ENCODE data around the gene MBLAC1. TPM values are rescaled to one million over a fixed set of nuclear protein-coding genes. Genes with fewer than 3 reads are reported as not detected.

Gene MBLAC1
- total and polyA plus RNA-seq, 10 of the 15 experiments (the other 5 are each of a cell fraction or from before 2014, with no cell fraction given): 0.24 to 3.2 (median 1.8) TPM; not detected in 1

DNA sequence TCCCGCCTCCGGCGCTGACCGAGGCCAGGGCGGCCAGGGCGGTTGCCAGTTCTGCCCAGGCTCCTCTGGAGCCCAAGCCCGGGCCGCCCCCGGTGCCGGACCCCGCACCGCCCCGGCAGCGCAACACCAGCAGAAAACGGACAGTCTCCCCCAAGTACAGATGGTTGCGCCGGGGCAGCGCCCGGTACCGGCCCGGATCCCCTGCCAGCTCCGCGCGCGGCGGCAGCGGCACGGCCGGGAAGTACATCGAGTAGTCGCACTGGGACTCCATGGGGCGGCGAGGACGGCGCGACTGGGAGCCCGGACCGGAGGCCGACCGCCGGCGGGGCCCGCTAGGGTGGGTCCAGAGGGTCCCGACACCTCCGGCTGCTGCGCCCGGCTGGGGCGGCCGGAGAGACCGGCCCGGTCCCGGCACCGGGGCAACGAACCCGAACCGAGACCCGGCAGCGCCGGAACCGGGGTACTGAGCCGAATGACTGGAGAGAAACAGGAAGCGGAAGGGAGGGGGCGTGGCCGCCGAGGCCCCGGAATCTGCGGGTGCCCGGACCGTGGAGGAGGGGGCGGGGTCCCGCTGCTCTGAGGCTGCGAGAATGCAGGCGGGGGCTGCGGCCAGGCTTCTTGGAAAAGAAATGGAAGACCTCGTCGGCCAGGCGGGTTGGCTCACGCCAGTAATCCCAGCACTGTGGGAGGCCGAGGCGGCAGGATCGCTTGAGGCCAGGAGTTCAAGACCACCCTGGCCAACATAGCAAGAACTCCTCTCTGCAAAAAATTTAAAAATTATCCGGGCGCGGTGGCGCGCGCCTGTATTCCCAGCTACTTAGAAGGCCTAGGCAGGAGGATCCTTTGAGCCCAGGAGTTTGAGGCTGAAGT lies 31.7 kb downstream of the MBLAC1 start, which contains the start of gene TRAPPC14:
Gene TRAPPC14, minus strand, starts transcription at position 495 of the 870 bp plus-strand sequence. Its CDS starts 224 bp downstream, at position 271.
- intact Hi-C loops (cut with micrococcal nuclease; ENCODE audit: unreplicated experiment) (no loop called here), in situ Hi-C loops (cut with MboI) (no loop called here)
- ChIA-PET POLR2A (interaction anchor here (0.5 to 3.7 kb wide), 8 partner anchors 9 to 99 kb away, joined by 3 to 28 read pairs (median 4); partner anchors contain the start of genes GAL3ST4 and LAMTOR4), RAD21 (ENCODE audit: unreplicated experiment) (interaction anchor here (0.9 to 1.3 kb wide), 2 partner anchors 10 kb away, joined by 3 to 8 read pairs; partner anchors contain the start of genes GAL3ST4 and LAMTOR4), CTCF (interaction anchor here (0.6 to 1.9 kb wide), 5 partner anchors 9 to 59 kb away, joined by 3 to 9 read pairs (median 6); partner anchors contain the start of genes GAL3ST4 and LAMTOR4), SMC1A (ENCODE audit: uncharacterized antibody, unreplicated experiment) (interaction anchor here (0.8 kb wide), 1 partner anchor 32 kb away, joined by 3 read pairs; no protein-coding TSS in a partner anchor)
- ATAC-seq (peak; percentile 86), DNase-seq (ENCODE audit: low read depth, low spot score) (no peak), FAIRE-seq (peak; percentile 84)
- under 1% methylated on average over 73 of the region's 87 CpGs for WGBS (ENCODE audit: insufficient coverage, insufficient replicate concordance, low lambda C conversion rate, missing lambda C conversion rate)
- Histone ChIP-seq H3K4me3 (peak within 1 kb of the TSS; percentile 89), H2AFZ (ENCODE audit: control insufficient read depth, low read depth, low read length) (peak within 1 kb of the TSS; percentile 85), H3K36me3 (ENCODE audit: control insufficient read depth in 2 of 2, insufficient read depth in 2 of 2, low read length in 1 of 2) (peaks cover 0 to 15% of the 10 kb centered on the region in 2 experiments; a peak in 3 of 4 replicates), H3K4me1 (ENCODE audit: control insufficient read depth, insufficient read depth, low read length) (peaks cover 13% of the 10 kb centered on the region; the same call in 1 of the 2 replicates), H3K27me3 (replicated peaks in 1 of 2; ENCODE audit: control insufficient read depth in 2 of 2, insufficient read depth in 2 of 2, low read length in 1 of 2) (no peaks in the 10 kb centered on the region), H3K9me3 (replicated peaks; ENCODE audit: control insufficient read depth, insufficient read depth, low read length) (no peaks in the 10 kb centered on the region), H3K27ac (ENCODE audit: control insufficient read depth, insufficient read depth) (peak within 1 kb of the TSS; percentile 77), H3K4me2 (ENCODE audit: control insufficient read depth, insufficient read depth) (peak within 1 kb of the TSS; percentile 95), H3K9ac (ENCODE audit: control insufficient read depth, insufficient read depth, low read length) (peak within 1 kb of the TSS; percentile 80), H3K79me2 (ENCODE audit: control insufficient read depth, insufficient read depth, low read length) (peaks cover 11% of the 10 kb centered on the region), H4K20me1 (ENCODE audit: control insufficient read depth, insufficient read depth) (no peaks in the 10 kb centered on the region)
- no TSS peak for BruUV-seq (replicated peaks)
- peak; percentile 56; the same call in 1 of the 2 replicates for TF ChIP-seq CHD2 (IDR thresholded peaks at IDR 0.05; ENCODE audit: borderline replicate concordance, low read depth, low read length)
- TF ChIP-seq SMC3 (IDR thresholded peaks at IDR 0.05; ENCODE audit: borderline replicate concordance, low read length): no peak
- TF ChIP-seq, protein P1, sequence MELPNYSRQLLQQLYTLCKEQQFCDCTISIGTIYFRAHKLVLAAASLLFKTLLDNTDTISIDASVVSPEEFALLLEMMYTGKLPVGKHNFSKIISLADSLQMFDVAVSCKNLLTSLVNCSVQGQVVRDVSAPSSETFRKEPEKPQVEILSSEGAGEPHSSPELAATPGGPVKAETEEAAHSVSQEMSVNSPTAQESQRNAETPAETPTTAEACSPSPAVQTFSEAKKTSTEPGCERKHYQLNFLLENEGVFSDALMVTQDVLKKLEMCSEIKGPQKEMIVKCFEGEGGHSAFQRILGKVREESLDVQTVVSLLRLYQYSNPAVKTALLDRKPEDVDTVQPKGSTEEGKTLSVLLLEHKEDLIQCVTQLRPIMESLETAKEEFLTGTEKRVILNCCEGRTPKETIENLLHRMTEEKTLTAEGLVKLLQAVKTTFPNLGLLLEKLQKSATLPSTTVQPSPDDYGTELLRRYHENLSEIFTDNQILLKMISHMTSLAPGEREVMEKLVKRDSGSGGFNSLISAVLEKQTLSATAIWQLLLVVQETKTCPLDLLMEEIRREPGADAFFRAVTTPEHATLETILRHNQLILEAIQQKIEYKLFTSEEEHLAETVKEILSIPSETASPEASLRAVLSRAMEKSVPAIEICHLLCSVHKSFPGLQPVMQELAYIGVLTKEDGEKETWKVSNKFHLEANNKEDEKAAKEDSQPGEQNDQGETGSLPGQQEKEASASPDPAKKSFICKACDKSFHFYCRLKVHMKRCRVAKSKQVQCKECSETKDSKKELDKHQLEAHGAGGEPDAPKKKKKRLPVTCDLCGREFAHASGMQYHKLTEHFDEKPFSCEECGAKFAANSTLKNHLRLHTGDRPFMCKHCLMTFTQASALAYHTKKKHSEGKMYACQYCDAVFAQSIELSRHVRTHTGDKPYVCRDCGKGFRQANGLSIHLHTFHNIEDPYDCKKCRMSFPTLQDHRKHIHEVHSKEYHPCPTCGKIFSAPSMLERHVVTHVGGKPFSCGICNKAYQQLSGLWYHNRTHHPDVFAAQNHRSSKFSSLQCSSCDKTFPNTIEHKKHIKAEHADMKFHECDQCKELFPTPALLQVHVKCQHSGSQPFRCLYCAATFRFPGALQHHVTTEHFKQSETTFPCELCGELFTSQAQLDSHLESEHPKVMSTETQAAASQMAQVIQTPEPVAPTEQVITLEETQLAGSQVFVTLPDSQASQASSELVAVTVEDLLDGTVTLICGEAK (IDR thresholded peaks at IDR 0.05; ENCODE audit: borderline replicate concordance): peak; percentile 85; the same call in 1 of the 2 replicates
- TF ChIP-seq, protein P2, sequence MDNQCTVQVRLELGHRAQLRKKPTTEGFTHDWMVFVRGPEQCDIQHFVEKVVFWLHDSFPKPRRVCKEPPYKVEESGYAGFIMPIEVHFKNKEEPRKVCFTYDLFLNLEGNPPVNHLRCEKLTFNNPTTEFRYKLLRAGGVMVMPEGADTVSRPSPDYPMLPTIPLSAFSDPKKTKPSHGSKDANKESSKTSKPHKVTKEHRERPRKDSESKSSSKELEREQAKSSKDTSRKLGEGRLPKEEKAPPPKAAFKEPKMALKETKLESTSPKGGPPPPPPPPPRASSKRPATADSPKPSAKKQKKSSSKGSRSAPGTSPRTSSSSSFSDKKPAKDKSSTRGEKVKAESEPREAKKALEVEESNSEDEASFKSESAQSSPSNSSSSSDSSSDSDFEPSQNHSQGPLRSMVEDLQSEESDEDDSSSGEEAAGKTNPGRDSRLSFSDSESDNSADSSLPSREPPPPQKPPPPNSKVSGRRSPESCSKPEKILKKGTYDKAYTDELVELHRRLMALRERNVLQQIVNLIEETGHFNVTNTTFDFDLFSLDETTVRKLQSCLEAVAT (IDR thresholded peaks at IDR 0.05): peak; percentile 29; the same call in 1 of the 2 replicates
- no peak for TF ChIP-seq WRNIP1 (IDR thresholded peaks at IDR 0.05; ENCODE audit: borderline replicate concordance, low read depth, low read length)
- TF ChIP-seq EZH2 (IDR thresholded peaks at IDR 0.05; ENCODE audit: borderline replicate concordance, control insufficient read depth, low read depth, low read length): no peak
- no peak for TF ChIP-seq HDGF (IDR thresholded peaks at IDR 0.05)
- TF ChIP-seq, protein P3, sequence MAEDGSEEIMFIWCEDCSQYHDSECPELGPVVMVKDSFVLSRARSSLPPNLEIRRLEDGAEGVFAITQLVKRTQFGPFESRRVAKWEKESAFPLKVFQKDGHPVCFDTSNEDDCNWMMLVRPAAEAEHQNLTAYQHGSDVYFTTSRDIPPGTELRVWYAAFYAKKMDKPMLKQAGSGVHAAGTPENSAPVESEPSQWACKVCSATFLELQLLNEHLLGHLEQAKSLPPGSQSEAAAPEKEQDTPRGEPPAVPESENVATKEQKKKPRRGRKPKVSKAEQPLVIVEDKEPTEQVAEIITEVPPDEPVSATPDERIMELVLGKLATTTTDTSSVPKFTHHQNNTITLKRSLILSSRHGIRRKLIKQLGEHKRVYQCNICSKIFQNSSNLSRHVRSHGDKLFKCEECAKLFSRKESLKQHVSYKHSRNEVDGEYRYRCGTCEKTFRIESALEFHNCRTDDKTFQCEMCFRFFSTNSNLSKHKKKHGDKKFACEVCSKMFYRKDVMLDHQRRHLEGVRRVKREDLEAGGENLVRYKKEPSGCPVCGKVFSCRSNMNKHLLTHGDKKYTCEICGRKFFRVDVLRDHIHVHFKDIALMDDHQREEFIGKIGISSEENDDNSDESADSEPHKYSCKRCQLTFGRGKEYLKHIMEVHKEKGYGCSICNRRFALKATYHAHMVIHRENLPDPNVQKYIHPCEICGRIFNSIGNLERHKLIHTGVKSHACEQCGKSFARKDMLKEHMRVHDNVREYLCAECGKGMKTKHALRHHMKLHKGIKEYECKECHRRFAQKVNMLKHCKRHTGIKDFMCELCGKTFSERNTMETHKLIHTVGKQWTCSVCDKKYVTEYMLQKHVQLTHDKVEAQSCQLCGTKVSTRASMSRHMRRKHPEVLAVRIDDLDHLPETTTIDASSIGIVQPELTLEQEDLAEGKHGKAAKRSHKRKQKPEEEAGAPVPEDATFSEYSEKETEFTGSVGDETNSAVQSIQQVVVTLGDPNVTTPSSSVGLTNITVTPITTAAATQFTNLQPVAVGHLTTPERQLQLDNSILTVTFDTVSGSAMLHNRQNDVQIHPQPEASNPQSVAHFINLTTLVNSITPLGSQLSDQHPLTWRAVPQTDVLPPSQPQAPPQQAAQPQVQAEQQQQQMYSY (CRISPR knock-in tag; IDR thresholded peaks at IDR 0.05): no peak
- peak; percentile 60; the same call in 1 of the 2 replicates for TF ChIP-seq BACH1 (IDR thresholded peaks at IDR 0.05; ENCODE audit: borderline replicate concordance)
- peak; percentile 54 for TF ChIP-seq NR2C1 (IDR thresholded peaks at IDR 0.05)
- peak; percentile 63; the same call in 1 of the 2 replicates for TF ChIP-seq POLR2AphosphoS5 (IDR thresholded peaks at IDR 0.05; ENCODE audit: low read length)
- TF ChIP-seq HCFC1 (IDR thresholded peaks at IDR 0.05; ENCODE audit: low read length): peak; percentile 49
- peak; percentile 83 for TF ChIP-seq DPF2 (IDR thresholded peaks at IDR 0.05)

Measured in GM12878 (cell line).